GM19239 (cell line): Measurements from ENCODE around the gene ANGPT4.
"Not testable (repeated sequence)": the region's sequence is repeated elsewhere in the genome, so short reads cannot be mapped to it uniquely, and the experiment has no call there.

Source experiments
- DNase-seq: peaks from one replicate; pipeline ENCODE4 v3.0.0; 2011; ENCODE audit warnings: low spot score; ENCODE audit not compliant: insufficient read length
- FAIRE-seq: peaks from 2 replicates; lab custom pipeline; 2011; peaks lifted over from hg19 to GRCh38; lab: Jason Lieb, UNC

ANGPT4 gene

GRCh38 chr20:848731-849130 is 67.4 kb downstream of the ANGPT4 start:
- DNase-seq, FAIRE-seq: not testable (repeated sequence)

GRCh38 chr20:848193-848592 is 67.9 kb downstream of the ANGPT4 start:
- DNase-seq (no peak), FAIRE-seq (no peak)

DNA sequence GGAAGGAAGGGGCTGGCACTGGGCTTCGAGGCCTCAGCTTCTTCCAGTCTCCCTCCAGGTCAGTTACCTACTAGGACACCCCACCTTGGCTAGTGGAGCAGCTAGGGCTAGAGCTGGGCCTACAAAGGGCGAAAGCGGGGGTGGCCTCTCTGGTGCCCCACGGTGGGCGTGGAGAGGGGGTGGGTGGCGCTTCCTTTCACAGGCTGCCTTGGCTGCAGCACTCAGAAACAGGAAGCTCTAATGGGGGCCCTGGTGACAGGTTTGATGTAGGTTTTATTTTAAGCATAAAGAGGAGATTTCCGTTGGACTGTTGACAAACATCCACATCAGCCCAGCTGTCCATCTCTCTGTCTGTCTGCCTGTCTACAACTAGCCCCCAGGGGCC is 69.2 kb downstream of the ANGPT4 start:
- FAIRE-seq, result peak; percentile 81
- no peak for DNase-seq

- FAIRE-seq, result peak; percentile 68
- DNase-seq, result no peak
These were observed 69.9 kb downstream of the ANGPT4 start for GRCh38 chr20:845941-846893.

DNA sequence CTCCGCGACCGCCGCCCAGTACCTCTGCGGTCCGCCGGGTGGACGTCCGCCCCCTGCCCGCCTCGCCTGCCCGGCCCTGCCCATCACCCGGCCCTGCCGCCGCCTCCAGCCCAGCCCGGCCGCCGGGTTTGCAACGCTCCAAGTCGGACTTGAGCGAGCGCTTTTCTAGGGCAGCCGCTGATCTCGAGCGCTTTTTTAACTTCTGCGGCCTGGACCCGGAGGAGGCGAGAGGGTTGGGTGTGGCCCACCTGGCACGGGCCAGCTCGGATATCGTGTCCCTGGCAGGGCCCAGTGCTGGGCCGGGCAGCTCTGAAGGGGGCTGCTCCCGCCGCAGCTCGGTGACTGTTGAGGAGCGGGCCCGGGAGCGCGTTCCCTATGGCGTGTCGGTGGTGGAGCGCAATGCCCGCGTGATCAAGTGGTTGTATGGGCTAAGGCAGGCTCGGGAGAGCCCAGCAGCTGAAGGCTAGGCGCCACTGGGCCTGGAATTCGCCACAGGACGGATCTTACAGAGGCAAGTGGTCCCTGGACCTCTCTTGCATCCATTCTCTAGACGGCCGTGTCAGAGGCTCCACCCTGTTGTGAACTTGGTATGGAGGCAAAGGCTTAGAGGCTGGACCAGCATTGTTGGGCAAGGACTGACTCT is 70.8 kb downstream of the ANGPT4 start:
- FAIRE-seq, result no peak

GRCh38 chr20:844473-845225 is 71.5 kb downstream of the ANGPT4 start:
- DNase-seq (peak; percentile 99), FAIRE-seq (peak; percentile 83)

More for the DNA sequence above, 70.8 kb downstream of the ANGPT4 start:
- DNase-seq, result no peak

GRCh38 chr20:843912-844311 is 72.2 kb downstream of the ANGPT4 start:
- no peak for FAIRE-seq
- no peak for DNase-seq

- FAIRE-seq (no peak), DNase-seq (no peak)
These were observed 73.6 kb downstream of the ANGPT4 start for GRCh38 chr20:842547-842940.

- FAIRE-seq, result no peak
These were observed 74.3 kb downstream of the ANGPT4 start for GRCh38 chr20:841568-842546.

DNA sequence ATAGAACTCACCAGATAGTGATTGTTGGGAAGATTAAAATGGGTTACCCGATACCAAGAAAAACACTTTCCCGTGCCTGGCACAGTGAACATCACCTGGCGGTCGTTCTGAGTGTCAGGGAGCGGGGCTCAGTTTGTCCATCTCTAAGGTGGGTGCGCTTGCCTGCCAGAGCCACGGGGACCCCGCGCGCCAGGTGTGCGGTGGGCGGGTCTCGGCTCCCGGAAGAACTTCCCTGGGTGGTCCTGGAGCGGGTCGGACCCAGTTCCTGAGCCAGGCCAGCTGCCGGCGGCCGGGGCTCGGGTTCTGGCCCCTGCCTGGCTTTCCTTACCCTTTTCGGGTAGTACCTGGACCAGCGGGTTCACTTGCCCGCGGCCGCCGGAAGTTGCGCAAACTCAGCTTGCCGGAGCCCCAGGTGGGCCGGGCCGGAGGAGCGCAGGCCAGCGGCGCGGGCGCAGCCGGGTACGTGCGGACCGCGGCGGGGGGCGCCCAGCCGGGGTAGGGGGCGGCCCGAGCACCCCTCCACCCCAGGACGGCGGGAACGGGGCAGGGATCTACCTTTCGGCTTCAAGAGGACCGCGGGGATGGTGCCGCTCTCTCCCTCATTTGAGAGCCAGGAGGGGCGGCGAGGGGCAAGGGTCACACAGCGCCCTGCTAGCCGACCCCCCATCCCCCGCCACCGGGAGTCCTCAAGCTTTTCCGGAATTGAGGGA is 75.1 kb downstream of the ANGPT4 start:
- FAIRE-seq, result no peak

More at GRCh38 chr20:841568-842546, 74.3 kb downstream of the ANGPT4 start:
- no peak for DNase-seq

DNA sequence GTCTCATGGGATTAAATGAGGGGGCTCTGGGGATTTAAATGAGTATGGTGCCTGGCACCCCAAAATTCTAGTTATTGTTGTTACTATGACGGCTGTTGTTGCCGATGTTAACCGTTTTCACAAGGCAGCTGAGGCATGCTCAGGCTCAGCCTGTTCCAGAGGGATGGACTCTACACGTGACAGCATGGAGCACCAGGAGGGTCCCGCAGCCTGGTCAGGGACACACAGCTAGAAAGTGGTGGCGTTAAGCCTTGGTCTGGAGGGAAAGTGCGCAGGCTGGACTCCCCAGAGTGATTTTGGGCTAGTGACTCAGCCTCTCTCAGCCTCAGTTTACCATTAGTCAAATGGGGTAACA is 75.7 kb downstream of the ANGPT4 start:
- FAIRE-seq (no peak), DNase-seq (no peak)

More for the DNA sequence above, 75.1 kb downstream of the ANGPT4 start:
- no peak for DNase-seq

DNA sequence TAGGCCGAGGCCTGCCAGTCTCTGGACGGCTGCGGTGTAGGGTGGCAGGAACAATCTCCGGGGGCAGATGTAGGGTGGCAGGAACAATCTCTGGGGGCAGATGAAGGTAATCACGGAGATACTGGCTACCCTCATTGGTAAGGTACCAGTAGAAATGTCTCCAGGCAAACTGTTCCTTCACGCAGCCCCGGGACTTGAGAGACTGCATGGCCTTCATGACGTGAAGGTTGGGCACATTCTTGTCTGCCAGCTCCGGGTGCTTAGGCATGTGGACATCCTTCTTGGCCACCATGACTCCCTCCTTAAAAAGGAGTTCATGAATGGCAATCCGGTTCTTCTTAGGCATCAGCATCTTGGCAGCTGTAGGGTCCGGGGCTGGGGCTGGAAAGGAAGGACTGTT is 76.5 kb downstream of the ANGPT4 start:
- DNase-seq, result no peak
- no peak for FAIRE-seq

DNA sequence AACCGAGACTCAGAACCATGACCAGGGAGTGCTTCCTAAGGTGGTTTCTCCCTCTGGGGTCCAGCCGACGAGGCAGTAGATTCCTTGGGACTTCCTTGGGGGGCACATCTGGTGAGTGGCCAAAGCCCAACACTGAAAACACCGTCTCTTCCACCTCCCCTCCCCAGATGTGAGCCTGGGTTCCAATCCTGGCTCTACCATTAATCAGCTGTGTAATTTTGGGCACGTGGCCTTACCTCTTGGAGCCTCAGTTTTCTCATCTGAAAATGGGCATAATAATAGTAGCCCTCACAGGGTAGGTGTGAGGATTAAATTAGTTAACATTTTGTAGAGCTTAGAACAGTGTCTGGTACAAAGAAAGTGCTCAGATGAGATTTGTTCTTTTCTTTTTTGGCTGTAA is 77.1 kb downstream of the ANGPT4 start:
- FAIRE-seq, result no peak
- no peak for DNase-seq

DNA sequence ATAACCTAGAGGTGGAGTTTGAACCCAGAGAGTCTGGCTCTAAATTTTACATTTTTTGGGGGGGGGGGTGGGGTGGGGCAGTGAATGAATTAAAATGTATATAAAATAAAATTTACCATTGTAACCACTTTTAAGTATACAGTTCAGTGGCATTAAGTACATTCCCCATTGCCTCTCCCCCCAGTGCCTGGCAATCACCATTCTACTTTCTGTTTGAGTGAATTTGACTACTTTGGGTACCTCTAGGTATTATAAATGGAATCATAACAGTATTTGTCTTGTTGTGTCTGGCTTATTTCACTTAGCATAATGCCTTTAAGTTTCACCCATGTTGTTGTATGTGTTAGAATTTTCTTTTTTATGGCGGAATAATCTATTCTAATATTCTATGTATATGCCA is 79.9 kb downstream of the ANGPT4 start:
- DNase-seq (no peak), FAIRE-seq (peak; percentile 23)

DNA sequence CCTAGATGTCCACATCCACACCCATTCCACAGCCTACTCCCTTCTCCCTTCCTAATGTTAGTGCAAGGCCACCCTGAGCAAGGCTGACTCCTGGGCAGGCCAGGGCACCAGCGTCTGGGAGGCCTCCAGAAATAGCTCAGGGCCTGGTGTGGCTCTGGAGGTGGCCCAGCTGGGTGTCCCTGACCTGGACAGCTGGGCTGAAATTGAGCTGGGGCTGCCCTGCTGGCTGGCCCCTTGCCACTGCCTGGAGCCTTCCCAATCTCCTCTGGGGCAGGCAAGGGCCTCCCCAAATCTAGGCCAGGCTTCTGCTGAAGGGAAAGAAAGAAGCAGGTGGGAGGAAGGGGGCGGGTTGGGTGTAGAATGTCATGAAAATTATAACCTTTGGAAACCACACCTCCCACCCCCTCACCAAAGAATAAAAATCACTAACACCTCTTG is 80.5 kb downstream of the ANGPT4 start:
- DNase-seq, result no peak
- FAIRE-seq, result no peak

DNA sequence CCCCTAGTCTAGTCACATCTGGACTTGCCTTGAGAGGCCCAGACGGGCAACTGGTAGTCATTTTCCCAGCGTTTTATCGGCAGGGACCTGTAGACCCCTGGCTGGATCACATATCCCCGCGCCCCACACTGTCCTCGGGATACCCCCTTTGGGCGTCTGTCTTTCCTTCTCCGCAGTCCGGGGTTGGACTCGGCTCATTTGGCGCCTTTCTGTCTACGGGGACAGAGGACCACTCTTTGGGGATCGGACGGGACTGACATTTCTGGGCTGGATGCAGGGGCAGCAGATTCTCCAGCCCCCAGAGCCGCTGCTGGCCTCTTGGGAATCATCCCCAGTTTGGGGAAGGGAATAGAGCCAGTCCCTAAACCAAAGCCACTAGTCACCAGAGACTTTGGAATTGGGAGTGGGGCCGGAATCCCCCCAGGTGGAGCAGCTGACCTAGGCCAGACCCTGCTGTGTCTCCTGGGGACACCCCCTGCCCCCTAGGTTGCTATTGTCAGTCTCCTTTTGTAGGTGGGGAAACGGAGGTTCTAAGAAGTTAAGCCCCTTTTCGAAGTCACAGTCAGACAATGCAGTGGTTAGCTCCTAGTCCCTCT is 81.9 kb downstream of the ANGPT4 start:
- no peak for DNase-seq

DNA sequence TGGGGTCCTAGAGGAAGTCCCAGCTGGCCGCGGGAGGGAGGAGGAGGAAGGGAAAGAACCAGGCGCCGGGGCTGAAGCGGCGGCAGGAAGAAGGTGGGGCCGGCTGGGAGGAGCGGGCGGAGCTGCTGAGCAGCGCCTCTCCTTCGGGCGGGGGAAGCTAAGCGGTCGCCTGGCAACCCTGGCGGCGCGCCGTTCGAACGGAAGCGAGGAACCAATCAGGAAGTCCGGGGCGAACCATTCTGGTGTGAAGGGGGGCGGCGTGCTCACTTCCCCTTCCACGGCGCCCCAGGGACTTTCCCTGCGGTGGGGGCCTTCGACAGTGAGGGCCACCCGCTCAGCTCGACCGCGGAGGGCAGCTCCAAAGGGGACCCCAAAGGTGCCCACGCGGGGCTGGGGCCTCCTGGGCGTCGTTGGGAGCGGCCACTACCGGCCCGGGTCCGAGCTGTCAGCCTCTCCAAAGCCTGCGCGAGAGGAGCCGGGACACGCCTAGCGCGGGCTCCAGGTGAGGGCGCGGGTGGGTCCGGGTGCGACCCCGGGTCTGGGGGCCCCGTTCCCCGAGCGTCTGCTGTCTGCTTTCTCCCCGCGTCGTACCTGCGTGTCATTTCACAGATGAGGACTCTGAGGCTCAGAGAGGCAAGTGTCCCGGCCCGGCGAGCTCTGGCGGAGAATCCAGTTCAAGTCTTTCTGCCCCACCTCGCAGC is 82.5 kb downstream of the ANGPT4 start, which contains the start of gene FAM110A:
FAM110A (plus strand) TSS at position 266 of the 701 bp plus-strand sequence. CDS start 11,090 bp downstream, outside the sequence.
- peak; percentile 95 for FAIRE-seq
- peak; percentile 94 for DNase-seq

More for the DNA sequence above, 81.9 kb downstream of the ANGPT4 start:
- no peak for FAIRE-seq

DNA sequence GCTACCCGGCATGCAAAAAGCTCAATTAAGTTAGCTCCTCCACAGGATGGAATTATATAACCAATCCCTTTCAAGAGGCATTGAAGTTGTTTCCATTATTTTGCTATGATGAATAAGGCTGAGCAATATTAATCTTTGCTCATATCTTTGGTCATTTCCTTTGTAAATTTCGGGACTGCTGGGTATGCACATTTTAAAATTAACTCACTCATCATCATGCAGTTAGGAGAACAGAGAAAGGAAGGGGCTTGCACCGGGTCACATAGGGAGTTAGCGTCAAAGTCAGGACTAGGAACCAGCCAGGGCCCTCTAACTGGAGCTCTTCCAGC is 83.0 kb downstream of the ANGPT4 start:
- DNase-seq, result no peak
- no peak for FAIRE-seq
